Endothelial cell of umbilical vein (primary cell): Measurements from ENCODE around the gene TSPAN18. TPM values are rescaled to one million over a fixed set of nuclear protein-coding genes. Genes with fewer than 3 reads are reported as not detected.

Experiments
- BruUV-seq: library from RNA; stranded (reverse); fragments of 400-500 nt; replicated peaks from 2 replicates; lab custom pipeline; 2021; lab: Mats Ljungman, UMichigan
- CTCF ChIA-PET: fragments of 300-600, 350-600 bp; sonication (Branson Sonifier 250); formaldehyde crosslinking; loops from one replicate; lab custom pipeline; 2021; ENCODE audit warnings: antibody characterized with exemption, inconsistent platforms; lab: Charles Lee
- POLR2A ChIA-PET: fragments of 300-600, 350-600 bp; sonication (Branson Sonifier 250); formaldehyde crosslinking; loops from one replicate; lab custom pipeline; 2021; ENCODE audit warnings: antibody characterized with exemption, inconsistent platforms; lab: Charles Lee
- DNase-seq: peaks from one replicate; pipeline ENCODE4 v3.0.0-alpha.2; 2011; ENCODE audit warnings: low read depth, low spot score
- FAIRE-seq: peaks from 2 replicates; lab custom pipeline; 2011; peaks lifted over from hg19 to GRCh38; lab: Jason Lieb, UNC
- H2AFZ ChIP-seq: 2 replicates; pipeline ENCODE4 v1.6.0; 2012; ENCODE audit warnings: low read depth, low read length, control low read depth, inconsistent platforms
- H3K27ac ChIP-seq: 2 replicates; pipeline ENCODE4 v1.5.1; 2011; ENCODE audit warnings: low read depth, mild to moderate bottlenecking, control low read depth, low read length, moderate library complexity; ENCODE audit not compliant: insufficient read depth
- H3K27me3 ChIP-seq, 2 experiments: 2 replicates each; pipeline versions ENCODE4 v1.6.0 to v1.6.1; 2011; ENCODE audit warnings: low read length in 2 of 2, mixed read lengths in 1 of 2; ENCODE audit not compliant: control insufficient read depth in 2 of 2, insufficient read depth in 2 of 2
- H3K36me3 ChIP-seq, 2 experiments: 2 replicates in 1 of 2; 3 replicates in 1 of 2; pipeline ENCODE4 v1.5.1; 2011; ENCODE audit warnings: low read length in 2 of 2, mild to moderate bottlenecking in 1 of 2, moderate library complexity in 1 of 2; ENCODE audit not compliant: control insufficient read depth in 2 of 2, insufficient read depth in 2 of 2; ENCODE audit errors: extremely low read depth in 1 of 2
- H3K4me1 ChIP-seq: 3 replicates; pipeline ENCODE4 v1.5.1; 2011; ENCODE audit warnings: mild to moderate bottlenecking, low read length; ENCODE audit not compliant: control insufficient read depth, insufficient read depth; ENCODE audit errors: extremely low read depth
- H3K4me2 ChIP-seq: 2 replicates; pipeline ENCODE4 v1.6.1; 2011; ENCODE audit warnings: low read length, control low read depth, mixed read lengths; ENCODE audit not compliant: insufficient read depth
- H3K4me3 ChIP-seq, 3 experiments: fragments of 200-600 bp in 1 of 3; sonication (generic), shearing (Covaris generic) in 1 of 3; replicated peaks in 1 of 3; 2 replicates each; pipeline ENCODE4 v1.5.1; 2011 to 2016; ENCODE audit warnings: control low read depth in 3 of 3, low read length in 3 of 3, mild to moderate bottlenecking in 2 of 3, inconsistent platforms in 1 of 3, low read depth in 1 of 3, moderate library complexity in 1 of 3; ENCODE audit not compliant: insufficient read depth in 1 of 3
- H3K79me2 ChIP-seq: 2 replicates; pipeline ENCODE4 v1.6.0; 2012; ENCODE audit warnings: low read length, inconsistent platforms; ENCODE audit not compliant: control insufficient read depth, insufficient read depth
- H3K9ac ChIP-seq: replicated peaks from 2 replicates; pipeline ENCODE3; 2011; ENCODE audit warnings: low read length, control low read depth; ENCODE audit not compliant: insufficient read depth; ENCODE audit errors: extremely low read depth
- H3K9me1 ChIP-seq: replicated peaks from 3 replicates; pipeline ENCODE4 v1.6.0; 2011; ENCODE audit warnings: mild to moderate bottlenecking, low read length; ENCODE audit not compliant: control insufficient read depth, insufficient read depth; ENCODE audit errors: extremely low read depth
- H3K9me3 ChIP-seq: replicated peaks from 2 replicates; pipeline ENCODE4 v1.5.1; 2012; ENCODE audit warnings: low read length, inconsistent platforms; ENCODE audit not compliant: control insufficient read depth, insufficient read depth
- H4K20me1 ChIP-seq: replicated peaks from 2 replicates; pipeline ENCODE3; 2011; ENCODE audit warnings: mild to moderate bottlenecking, low read length; ENCODE audit not compliant: control insufficient read depth, insufficient read depth; ENCODE audit errors: extremely low read depth
- CTCF ChIP-seq, 2 donors: IDR thresholded peaks; 1 replicate in 1 of 2; 2 replicates in 1 of 2; pipeline ENCODE4 v1.5.1; 2011; ENCODE audit warnings: low read length in 2 of 2, mild to moderate bottlenecking in 2 of 2, moderate library complexity in 2 of 2, control low read depth in 1 of 2, inconsistent platforms in 1 of 2, low read depth in 1 of 2; ENCODE audit not compliant: insufficient read depth in 1 of 2; ENCODE audit errors: extremely low read depth in 1 of 2
- EZH2 ChIP-seq: IDR thresholded peaks from 2 replicates; pipeline ENCODE4 v1.6.1; 2012; ENCODE audit warnings: borderline replicate concordance, low read depth, mild to moderate bottlenecking, moderate library complexity, low read length, inconsistent platforms; ENCODE audit not compliant: severe bottlenecking
- FOS ChIP-seq: IDR thresholded peaks from 2 replicates; pipeline ENCODE4 v1.6.1; 2011; ENCODE audit warnings: mild to moderate bottlenecking, low read length, moderate library complexity, borderline replicate concordance; ENCODE audit not compliant: insufficient read depth
- GATA2 ChIP-seq: IDR thresholded peaks from 2 replicates; pipeline ENCODE4 v1.7.0; 2011; ENCODE audit warnings: low read depth, mild to moderate bottlenecking, moderate library complexity, mixed read lengths, low read length; ENCODE audit not compliant: insufficient read length, insufficient read depth
- JUN ChIP-seq: IDR thresholded peaks from 2 replicates; pipeline ENCODE4 v1.6.1; 2011; ENCODE audit warnings: borderline replicate concordance, low read depth; ENCODE audit not compliant: insufficient read length, insufficient read depth
- MYC ChIP-seq: IDR thresholded peaks from one replicate; pipeline ENCODE4 v1.6.1; 2011; ENCODE audit warnings: mild to moderate bottlenecking, low read depth, low read length
- POLR2A ChIP-seq: IDR thresholded peaks from 2 replicates; pipeline ENCODE4 v1.6.1; 2012; ENCODE audit warnings: low read depth, mild to moderate bottlenecking, control low read depth, low read length
- POLR2AphosphoS5 ChIP-seq: IDR thresholded peaks from 2 replicates; pipeline ENCODE4 v1.6.1; 2012; ENCODE audit warnings: low read depth, mild to moderate bottlenecking, control low read depth, low read length, moderate library complexity; ENCODE audit not compliant: insufficient read depth
- dilution Hi-C: fragments of 300-500 bp; cut with MboI; formaldehyde crosslinking; loops from one replicate; pipeline ENCODE4 v1.15.0; 2019; ENCODE audit warnings: low sequenced_read_pairs; ENCODE audit not compliant: extremely low pct_ligation_motif_present
- intact Hi-C: fragments of 100-400 bp; cut with micrococcal nuclease; formaldehyde crosslinking; loops from one replicate; pipeline ENCODE4 v1.10.0; 2022
- polyA plus RNA-seq, 4 experiments: library from polyadenylated mRNA; depleted of rRNA in 3 of 4; stranded (reverse) in 3 of 4; unstranded in 1 of 4; fragments of >200 nt; gene quantifications; 2 replicates each; pipeline versions ENCODE4 v1.2.1 to v1.2.3, GENCODE V29; 2011 to 2012; ENCODE audit warnings: missing spikeins in 1 of 4
- total RNA-seq: library from RNA; stranded (reverse); gene quantifications from 2 replicates; pipeline ENCODE4 v1.2.3, GENCODE V29; 2021
- TF ChIP-seq, protein P1 (sequence below): IDR thresholded peaks from 2 replicates; pipeline ENCODE4 v1.6.1; 2011; ENCODE audit not compliant: insufficient read depth, insufficient read length

The TSPAN18 gene
- total and polyA plus RNA-seq, 2 donors (not counting 3 experiments of a cell fraction or from before 2014, with no cell fraction given), result 32.2 to 118 TPM

- H3K4me1 ChIP-seq, result peaks cover 7% of the 10 kb centered on the region
- no peaks in the 10 kb centered on the region for H3K27me3 ChIP-seq
- no peak for FAIRE-seq
- H3K27ac ChIP-seq, result no peak overlapping the region
- ChIA-PET CTCF (interaction anchor here (1.2 kb wide), 1 partner anchor 12 kb away, joined by 4 read pairs; no protein-coding TSS in a partner anchor), POLR2A (no interaction called here)
- no peak for DNase-seq
- H4K20me1 ChIP-seq, result peaks cover 2% of the 10 kb centered on the region
- H2AFZ ChIP-seq, result no peak overlapping the region
- no peaks in the 10 kb centered on the region for H3K79me2 ChIP-seq
- H3K4me3 ChIP-seq, result no peak overlapping the region
- intact Hi-C loops, result no loop called here
- no TSS peak for BruUV-seq
- no peak overlapping the region for H3K9ac ChIP-seq
- H3K9me3 ChIP-seq, result no peaks in the 10 kb centered on the region
- H3K9me1 ChIP-seq, result no peaks in the 10 kb centered on the region
- H3K4me2 ChIP-seq, result no peak overlapping the region
- H3K36me3 ChIP-seq, result no peaks in the 10 kb centered on the region
- no peak for TF ChIP-seq GATA2
- no peak for TF ChIP-seq EZH2
- TF ChIP-seq, protein P1, sequence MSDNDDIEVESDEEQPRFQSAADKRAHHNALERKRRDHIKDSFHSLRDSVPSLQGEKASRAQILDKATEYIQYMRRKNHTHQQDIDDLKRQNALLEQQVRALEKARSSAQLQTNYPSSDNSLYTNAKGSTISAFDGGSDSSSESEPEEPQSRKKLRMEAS, result no peak
- TF ChIP-seq FOS, result no peak
- TF ChIP-seq POLR2A, result no peak
- TF ChIP-seq JUN, result no peak
- no peak for TF ChIP-seq POLR2AphosphoS5
- TF ChIP-seq MYC, result no peak
- no peak for TF ChIP-seq CTCF (IDR thresholded peaks at IDR 0.05; ENCODE audit: extremely low read depth in 1 of 2, insufficient read depth in 1 of 2, low read depth in 1 of 2, low read length in 2 of 2)
- dilution Hi-C loops, result no loop called here
Measured at GRCh38 chr11:44752713-44753112, 26.0 kb downstream of the TSPAN18 start.
